Natural killer cell (primary cell): ENCODE measurements around the gene ARID1B. TPM values are rescaled to one million over a fixed set of nuclear protein-coding genes. Genes with fewer than 3 reads are reported as not detected.

Experiments
- ATAC-seq, 3 donors: fragments of 150-1000 bp in 2 of 3; fragments of 200-7000 bp in 1 of 3; cut with Tn5 transposase; 1 replicate in 1 of 3; 2 replicates in 2 of 3; pipeline ENCODE4 v1.10.0; 2021; ENCODE audit warnings: mild to moderate bottlenecking in 2 of 3, moderate library complexity in 2 of 3
- DNase-seq, 2 donors: peaks; one replicate each; pipeline versions ENCODE4 v3.0.0 to v3.0.0-alpha.2; 2013 to 2021; ENCODE audit warnings: mixed read lengths in 1 of 2
- H3K27ac ChIP-seq: one replicate; pipeline ENCODE4 v1.5.1; 2013; ENCODE audit warnings: mild to moderate bottlenecking, low read length
- H3K27me3 ChIP-seq: one replicate; pipeline ENCODE4 v1.6.1; 2013; ENCODE audit warnings: low read length; ENCODE audit not compliant: control insufficient read depth, insufficient read depth
- H3K36me3 ChIP-seq: one replicate; pipeline ENCODE4 v1.6.1; 2013; ENCODE audit warnings: low read length; ENCODE audit not compliant: control insufficient read depth, insufficient read depth
- H3K4me1 ChIP-seq: one replicate; pipeline ENCODE4 v1.6.1; 2013; ENCODE audit warnings: low read length; ENCODE audit not compliant: control insufficient read depth, insufficient read depth
- H3K4me3 ChIP-seq: one replicate; pipeline ENCODE4 v1.5.1; 2013; ENCODE audit warnings: low read length
- H3K9me3 ChIP-seq: one replicate; pipeline ENCODE4 v1.6.1; 2013; ENCODE audit warnings: low read length; ENCODE audit not compliant: control insufficient read depth, insufficient read depth
- H3K27ac Mint-ChIP-seq, 2 donors: one replicate each; pipeline ENCODE4 v1.8.0; 2022; ENCODE audit warnings: mild to moderate bottlenecking in 2 of 2, mixed read lengths in 2 of 2, moderate library complexity in 1 of 2
- H3K27me3 Mint-ChIP-seq, 2 donors: one replicate each; pipeline ENCODE4 v1.8.0; 2022; ENCODE audit warnings: low read depth in 2 of 2, mixed read lengths in 2 of 2
- H3K36me3 Mint-ChIP-seq: one replicate; pipeline ENCODE4 v1.8.0; 2022; ENCODE audit warnings: mixed read lengths
- H3K4me1 Mint-ChIP-seq, 2 donors: one replicate each; pipeline ENCODE4 v1.8.0; 2022; ENCODE audit warnings: mixed read lengths in 2 of 2
- H3K4me3 Mint-ChIP-seq: one replicate; pipeline ENCODE4 v1.8.0; 2022; ENCODE audit warnings: mild to moderate bottlenecking, moderate library complexity, mixed read lengths
- H3K9me3 Mint-ChIP-seq, 2 donors: one replicate each; pipeline ENCODE4 v1.8.0; 2022; ENCODE audit warnings: mixed read lengths in 2 of 2
- WGBS: methylation state at CpG from one replicate; pipeline ENCODE4 v1.1.7; 2013; ENCODE audit warnings: missing lambda C conversion rate; ENCODE audit not compliant: insufficient coverage; 5-methylcytosine and 5-hydroxymethylcytosine counted together
- intact Hi-C: fragments of 100-400 bp; cut with micrococcal nuclease; formaldehyde crosslinking; loops from one replicate; pipeline ENCODE4 v1.14.2; 2022
- total RNA-seq, 4 donors: library from RNA; stranded (reverse); fragments of 120-200 nt in 1 of 4; gene quantifications; one replicate each; pipeline versions ENCODE4 v1.2.3 to v1.2.4, GENCODE V29; 2013 to 2022
- TF ChIP-seq, protein P1 (sequence below): fragments of 200-600 bp; IDR thresholded peaks from one replicate; pipeline ENCODE4 v1.8.0; 2022; ENCODE audit warnings: antibody characterized with exemption

The ARID1B gene
- total RNA-seq, 3 donors from 2014 or later (not counting 1 experiment from before 2014, with no cell fraction given): 180 to 201 (median 189) TPM

DNA sequence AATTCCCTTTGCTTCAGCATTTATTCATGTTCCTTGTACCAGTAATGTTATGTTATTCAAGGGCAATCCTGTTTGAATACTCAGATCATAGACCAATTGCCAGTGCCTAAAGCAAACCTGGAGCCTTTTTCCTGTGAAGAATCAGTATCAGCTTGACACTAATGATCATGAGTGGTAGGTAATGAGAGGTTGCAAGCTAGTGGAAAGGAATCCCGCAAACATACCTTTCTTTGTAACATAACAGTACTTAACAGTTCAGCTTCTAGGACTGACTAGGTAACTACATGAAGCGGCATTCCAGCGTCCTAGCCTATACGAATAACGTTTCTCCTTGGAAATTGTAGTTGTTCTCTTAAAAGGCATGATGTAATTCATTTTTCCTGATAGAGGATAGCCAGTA lies 292.4 kb downstream of the ARID1B start:
- ATAC-seq: no peak
- Histone ChIP-seq H3K36me3 (no peaks in the 10 kb centered on the region), H3K9me3 (no peaks in the 10 kb centered on the region), H3K27me3 (no peaks in the 10 kb centered on the region), H3K4me3 (no peak overlapping the region), H3K27ac (no peak overlapping the region), H3K4me1 (peaks cover 4% of the 10 kb centered on the region)
- Mint-ChIP-seq H3K4me3 (no peak overlapping the region), H3K27ac (no peak overlapping the region), H3K9me3 (no peaks in the 10 kb centered on the region), H3K27me3 (no peaks in the 10 kb centered on the region), H3K4me1 (peaks cover 37 to 53% of the 10 kb centered on the region in 2 donors), H3K36me3 (no peaks in the 10 kb centered on the region)
- WGBS: 94% methylated on average over 5 of the region's 5 CpGs
- DNase-seq: no peak
- intact Hi-C loops: no loop called here
- TF ChIP-seq, protein P1, sequence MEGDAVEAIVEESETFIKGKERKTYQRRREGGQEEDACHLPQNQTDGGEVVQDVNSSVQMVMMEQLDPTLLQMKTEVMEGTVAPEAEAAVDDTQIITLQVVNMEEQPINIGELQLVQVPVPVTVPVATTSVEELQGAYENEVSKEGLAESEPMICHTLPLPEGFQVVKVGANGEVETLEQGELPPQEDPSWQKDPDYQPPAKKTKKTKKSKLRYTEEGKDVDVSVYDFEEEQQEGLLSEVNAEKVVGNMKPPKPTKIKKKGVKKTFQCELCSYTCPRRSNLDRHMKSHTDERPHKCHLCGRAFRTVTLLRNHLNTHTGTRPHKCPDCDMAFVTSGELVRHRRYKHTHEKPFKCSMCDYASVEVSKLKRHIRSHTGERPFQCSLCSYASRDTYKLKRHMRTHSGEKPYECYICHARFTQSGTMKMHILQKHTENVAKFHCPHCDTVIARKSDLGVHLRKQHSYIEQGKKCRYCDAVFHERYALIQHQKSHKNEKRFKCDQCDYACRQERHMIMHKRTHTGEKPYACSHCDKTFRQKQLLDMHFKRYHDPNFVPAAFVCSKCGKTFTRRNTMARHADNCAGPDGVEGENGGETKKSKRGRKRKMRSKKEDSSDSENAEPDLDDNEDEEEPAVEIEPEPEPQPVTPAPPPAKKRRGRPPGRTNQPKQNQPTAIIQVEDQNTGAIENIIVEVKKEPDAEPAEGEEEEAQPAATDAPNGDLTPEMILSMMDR: no peak

DNA sequence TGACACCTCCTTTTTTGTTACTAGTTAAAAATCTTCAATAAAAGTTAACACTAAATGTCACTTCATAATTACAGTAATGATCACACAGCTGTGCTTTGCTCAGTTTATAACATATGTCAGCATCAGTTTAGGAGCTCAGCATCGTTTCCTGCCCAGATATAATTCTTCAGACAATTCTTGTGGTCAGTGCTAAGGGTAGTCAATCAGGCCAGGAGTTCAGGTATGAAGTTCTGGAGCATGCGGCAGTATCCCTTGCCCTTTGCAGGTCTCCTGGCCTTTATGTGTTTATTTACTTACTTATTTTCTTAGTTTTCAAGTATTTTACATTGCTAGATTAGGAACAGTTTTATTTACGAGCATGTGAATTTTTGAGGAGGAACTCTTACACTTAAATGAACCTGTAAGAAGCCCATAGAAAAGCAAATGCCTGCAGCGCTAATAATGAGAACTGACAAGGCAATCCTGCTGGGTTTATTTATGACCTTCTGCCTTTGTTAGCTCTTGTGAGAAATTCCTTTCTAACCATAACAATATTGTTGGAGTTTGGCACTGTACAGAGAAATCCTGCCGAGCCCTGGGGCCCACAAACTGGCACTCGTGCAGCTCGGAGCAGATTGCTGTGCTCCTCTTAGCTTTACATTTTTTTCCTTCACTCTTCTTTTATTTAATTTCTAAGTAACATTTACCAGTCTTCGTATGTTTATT lies 293.4 kb downstream of the ARID1B start:
- Histone ChIP-seq H3K36me3 (no peaks in the 10 kb centered on the region), H3K27ac (no peak overlapping the region), H3K27me3 (no peaks in the 10 kb centered on the region), H3K4me3 (no peak overlapping the region), H3K9me3 (no peaks in the 10 kb centered on the region), H3K4me1 (peaks cover 4% of the 10 kb centered on the region)
- TF ChIP-seq, protein P1: no peak
- no peaks in the 10 kb centered on the region for H3K36me3 Mint-ChIP-seq
- peaks cover 39 to 51% of the 10 kb centered on the region in 2 donors for H3K4me1 Mint-ChIP-seq
- no peaks in the 10 kb centered on the region for H3K9me3 Mint-ChIP-seq
- H3K4me3 Mint-ChIP-seq: no peak overlapping the region
- intact Hi-C loops: no loop called here
- H3K27me3 Mint-ChIP-seq: no peaks in the 10 kb centered on the region
- 78% methylated on average over 7 of the region's 8 CpGs for WGBS
- no peak for DNase-seq
- no peak for ATAC-seq
- peak overlapping the region in 1 of 2 donors; percentile 21 for H3K27ac Mint-ChIP-seq

DNA sequence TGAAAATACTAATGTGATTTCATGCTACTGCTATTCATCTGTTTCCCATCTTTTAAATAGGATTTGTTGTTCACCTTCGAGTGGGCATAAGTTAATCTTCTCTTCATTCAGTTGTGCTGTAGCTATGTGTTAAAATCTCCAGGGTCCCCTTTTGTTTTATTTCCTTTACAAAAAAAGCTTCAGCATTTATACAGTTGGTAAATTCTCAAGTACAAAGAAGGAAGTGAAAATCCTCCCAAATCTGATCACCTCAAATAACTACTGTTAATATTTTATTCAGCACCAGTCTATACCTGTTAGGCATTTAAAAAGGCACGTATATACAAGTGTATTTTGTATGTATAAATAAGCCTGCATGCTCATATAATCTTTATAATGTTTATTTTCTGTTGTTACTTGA lies 294.9 kb downstream of the ARID1B start:
- H3K4me1 ChIP-seq: peaks cover 2% of the 10 kb centered on the region
- H3K27me3 Mint-ChIP-seq: no peaks in the 10 kb centered on the region
- no peak overlapping the region for H3K4me3 ChIP-seq
- no peaks in the 10 kb centered on the region for H3K36me3 Mint-ChIP-seq
- H3K4me3 Mint-ChIP-seq: no peak overlapping the region
- no peaks in the 10 kb centered on the region for H3K36me3 ChIP-seq
- H3K27ac Mint-ChIP-seq: peak overlapping the region; percentile 18 to 27
- no peak overlapping the region for H3K27ac ChIP-seq
- no peaks in the 10 kb centered on the region for H3K9me3 ChIP-seq
- intact Hi-C loops: no loop called here
- ATAC-seq: no peak
- H3K9me3 Mint-ChIP-seq: no peaks in the 10 kb centered on the region
- no CpG with 5 or more reads among the region's 2 CpGs for WGBS
- peaks cover 41 to 48% of the 10 kb centered on the region in 2 donors for H3K4me1 Mint-ChIP-seq
- no peaks in the 10 kb centered on the region for H3K27me3 ChIP-seq
- TF ChIP-seq, protein P1: no peak
- DNase-seq: no peak

DNA sequence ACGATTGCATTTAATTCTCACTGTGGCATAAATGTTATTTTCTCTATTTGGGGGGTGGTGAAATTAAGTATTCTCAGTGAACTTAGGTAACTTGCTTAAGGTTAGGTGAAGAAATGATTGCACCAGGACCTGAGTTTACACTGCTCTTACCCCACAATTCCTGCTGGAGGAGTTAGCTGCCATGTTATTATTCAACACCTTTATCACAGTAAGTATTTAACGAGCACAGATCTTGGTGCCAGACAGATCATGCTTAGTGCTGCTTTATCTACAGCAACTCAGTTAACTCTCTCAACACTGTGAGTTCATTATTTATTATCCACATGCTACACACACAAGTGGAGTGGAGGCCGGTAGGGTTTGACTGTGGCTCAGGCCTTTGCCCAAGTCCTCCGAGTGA lies 296.4 kb downstream of the ARID1B start:
- Mint-ChIP-seq H3K36me3 (no peaks in the 10 kb centered on the region), H3K27ac (no peak overlapping the region), H3K4me1 (peaks cover 34 to 39% of the 10 kb centered on the region in 2 donors), H3K4me3 (no peak overlapping the region), H3K9me3 (no peaks in the 10 kb centered on the region), H3K27me3 (no peaks in the 10 kb centered on the region)
- Histone ChIP-seq H3K36me3 (no peaks in the 10 kb centered on the region), H3K9me3 (no peaks in the 10 kb centered on the region), H3K4me1 (no peaks in the 10 kb centered on the region), H3K27me3 (no peaks in the 10 kb centered on the region), H3K4me3 (no peak overlapping the region), H3K27ac (no peak overlapping the region)
- intact Hi-C loops: no loop called here
- 98% methylated on average over 4 of the region's 4 CpGs for WGBS
- ATAC-seq: no peak
- TF ChIP-seq, protein P1: no peak
- no peak for DNase-seq
